Tibial nerve (tissue), 4 donors: ENCODE results near the gene MBOAT7. TPM values are rescaled to one million over a fixed set of nuclear protein-coding genes. Genes with fewer than 3 reads are reported as not detected.
A peak's percentile ranks its signal among the peaks of the same experiment; 100 is the strongest.

Source experiments
- DNase-seq, 2 donors: peaks; one replicate each; pipeline ENCODE4 v3.0.0-alpha.2; 2019; ENCODE audit warnings: low spot score in 2 of 2
- H3K27ac ChIP-seq, 4 donors: fragments of 200-600 bp; sonication (generic) in 3 of 4; one replicate each; pipeline ENCODE4 v1.5.1; 2017 to 2019; ENCODE audit warnings: mild to moderate bottlenecking in 1 of 4
- H3K27me3 ChIP-seq, 2 donors: fragments of 200-600 bp; sonication (generic) in 1 of 2; one replicate each; pipeline versions ENCODE4 v1.5.1 to v1.6.0; 2017 to 2019
- H3K36me3 ChIP-seq, 3 donors: fragments of 200-600 bp; sonication (generic); one replicate each; pipeline ENCODE4 v1.5.1; 2018 to 2019
- H3K4me1 ChIP-seq, 4 donors: fragments of 200-600 bp; sonication (generic) in 3 of 4; one replicate each; pipeline ENCODE4 v1.5.1; 2017 to 2019
- H3K4me3 ChIP-seq, 4 donors: fragments of 200-600 bp; sonication (generic) in 3 of 4; one replicate each; pipeline ENCODE4 v1.5.1; 2017 to 2019; ENCODE audit warnings: mild to moderate bottlenecking in 1 of 4, moderate library complexity in 1 of 4
- H3K9me3 ChIP-seq, 4 donors: fragments of 200-600 bp; sonication (generic) in 3 of 4; one replicate each; pipeline ENCODE4 v1.5.1; 2017 to 2019
- EP300 ChIP-seq, 2 donors: sonication (generic); formaldehyde crosslinking; IDR thresholded peaks; one replicate each; pipeline ENCODE4 v1.6.1; 2017; ENCODE audit warnings: antibody characterized with exemption in 2 of 2, mild to moderate bottlenecking in 1 of 2
- POLR2A ChIP-seq, 2 donors: fragments of 450-650 bp; IDR thresholded peaks; one replicate each; pipeline ENCODE4 v1.6.1; 2017; ENCODE audit warnings: antibody characterized with exemption in 2 of 2, mild to moderate bottlenecking in 2 of 2, moderate library complexity in 2 of 2
- WGBS, 2 donors: methylation state at CpG; one replicate each; pipeline ENCODE4 v1.1.5; 2018; 5-methylcytosine and 5-hydroxymethylcytosine counted together
- total RNA-seq, 4 donors: library from RNA; depleted of rRNA; stranded (reverse); fragments of >200 nt; gene quantifications; one replicate each; pipeline ENCODE4 v1.1.0, GENCODE V29; 2016
- TF ChIP-seq, protein P1 (sequence below), 5 experiments: fragments of 200-600 bp in 3 of 5; fragments of 450-650 bp in 2 of 5; sonication (generic) in 3 of 5; IDR thresholded peaks; one replicate each; pipeline ENCODE4 v1.5.1; 2016 to 2019; ENCODE audit warnings: antibody characterized with exemption in 5 of 5, mild to moderate bottlenecking in 3 of 5, moderate library complexity in 2 of 5

Gene MBOAT7
- total RNA-seq, 4 donors from 2014 or later, result 45.0 to 94.5 (median 50.2) TPM

DNA sequence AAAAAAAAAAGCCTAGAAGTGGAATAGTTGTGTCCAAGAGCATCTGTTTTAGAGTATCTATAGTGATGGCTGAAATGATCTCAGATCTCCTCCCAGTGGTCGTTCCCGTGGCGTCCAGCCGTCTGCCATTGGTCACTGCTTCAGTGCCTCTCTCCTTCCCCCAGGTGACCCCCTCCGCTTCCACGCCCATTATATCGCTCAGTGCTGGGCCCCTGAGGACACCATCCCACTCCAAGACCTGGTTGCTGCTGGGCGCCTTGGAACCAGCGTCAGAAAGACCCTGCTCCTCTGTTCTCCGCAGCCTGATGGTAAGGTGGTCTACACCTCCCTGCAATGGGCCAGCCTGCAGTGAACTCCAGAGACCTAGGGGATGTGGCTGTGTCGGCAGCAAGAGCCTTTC, 3.6 kb upstream of the MBOAT7 start:
- no peak for DNase-seq
- Histone ChIP-seq H3K4me1 (peaks cover 4 to 26% (median 19%) of the 10 kb centered on the region in 4 donors), H3K9me3 (no peaks in the 10 kb centered on the region), H3K36me3 (peaks cover 0 to 34% (median 7%) of the 10 kb centered on the region in 3 donors), H3K27ac (no peak overlapping the region), H3K27me3 (no peaks in the 10 kb centered on the region), H3K4me3 (no peak overlapping the region)
- WGBS, 2 donors, result 84 to 92% methylated on average over 11 of the region's 11 CpGs
- TF ChIP-seq POLR2A (IDR thresholded peaks at IDR 0.05) (no peak), EP300 (IDR thresholded peaks at IDR 0.05) (no peak)
- TF ChIP-seq, protein P1, sequence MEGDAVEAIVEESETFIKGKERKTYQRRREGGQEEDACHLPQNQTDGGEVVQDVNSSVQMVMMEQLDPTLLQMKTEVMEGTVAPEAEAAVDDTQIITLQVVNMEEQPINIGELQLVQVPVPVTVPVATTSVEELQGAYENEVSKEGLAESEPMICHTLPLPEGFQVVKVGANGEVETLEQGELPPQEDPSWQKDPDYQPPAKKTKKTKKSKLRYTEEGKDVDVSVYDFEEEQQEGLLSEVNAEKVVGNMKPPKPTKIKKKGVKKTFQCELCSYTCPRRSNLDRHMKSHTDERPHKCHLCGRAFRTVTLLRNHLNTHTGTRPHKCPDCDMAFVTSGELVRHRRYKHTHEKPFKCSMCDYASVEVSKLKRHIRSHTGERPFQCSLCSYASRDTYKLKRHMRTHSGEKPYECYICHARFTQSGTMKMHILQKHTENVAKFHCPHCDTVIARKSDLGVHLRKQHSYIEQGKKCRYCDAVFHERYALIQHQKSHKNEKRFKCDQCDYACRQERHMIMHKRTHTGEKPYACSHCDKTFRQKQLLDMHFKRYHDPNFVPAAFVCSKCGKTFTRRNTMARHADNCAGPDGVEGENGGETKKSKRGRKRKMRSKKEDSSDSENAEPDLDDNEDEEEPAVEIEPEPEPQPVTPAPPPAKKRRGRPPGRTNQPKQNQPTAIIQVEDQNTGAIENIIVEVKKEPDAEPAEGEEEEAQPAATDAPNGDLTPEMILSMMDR (IDR thresholded peaks at IDR 0.05), result no peak

DNA sequence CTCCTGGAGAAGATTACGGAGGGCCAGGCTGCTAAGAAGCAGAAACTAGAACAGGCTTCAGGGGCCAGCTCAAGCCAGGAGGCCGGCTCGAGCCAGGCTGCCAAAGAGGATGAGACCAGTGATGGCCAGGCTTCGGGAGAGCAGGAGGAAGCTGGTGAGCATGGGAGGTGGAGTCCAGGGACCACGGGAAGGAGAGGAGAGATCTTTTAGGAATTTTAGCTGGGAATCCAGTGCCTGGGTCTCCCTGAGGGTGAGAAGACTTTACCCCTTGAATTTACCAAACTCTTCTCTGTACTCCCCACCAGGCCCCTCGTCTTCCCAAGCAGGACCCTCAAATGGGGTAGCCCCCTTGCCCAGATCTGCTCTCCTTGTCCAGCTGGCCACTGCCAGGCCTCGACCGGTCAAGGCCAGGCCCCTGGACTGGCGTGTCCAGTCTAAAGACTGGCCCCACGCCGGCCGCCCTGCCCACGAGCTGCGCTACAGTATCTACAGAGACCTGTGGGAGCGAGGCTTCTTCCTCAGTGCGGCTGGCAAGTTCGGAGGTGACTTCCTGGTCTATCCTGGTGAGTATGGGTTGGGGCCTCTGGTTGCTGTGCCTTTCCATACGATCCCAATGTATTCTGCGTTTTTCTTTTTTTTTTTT, 2.6 kb upstream of the MBOAT7 start:
- no peak for DNase-seq
- Histone ChIP-seq H3K36me3 (peaks cover 0 to 28% (median 7%) of the 10 kb centered on the region in 3 donors), H3K27ac (peak overlapping the region; percentile 94 to 99 (median 97)), H3K4me1 (peaks cover 4 to 27% (median 20%) of the 10 kb centered on the region in 4 donors), H3K27me3 (no peaks in the 10 kb centered on the region), H3K9me3 (no peaks in the 10 kb centered on the region), H3K4me3 (peak overlapping the region; percentile 70 to 90 (median 88))
- TF ChIP-seq POLR2A (IDR thresholded peaks at IDR 0.05) (no peak), EP300 (IDR thresholded peaks at IDR 0.05) (no peak)
- TF ChIP-seq, protein P1 (IDR thresholded peaks at IDR 0.05), result no peak
- 63 to 64% methylated on average over 19 of the region's 19 CpGs for WGBS, 2 donors

DNA sequence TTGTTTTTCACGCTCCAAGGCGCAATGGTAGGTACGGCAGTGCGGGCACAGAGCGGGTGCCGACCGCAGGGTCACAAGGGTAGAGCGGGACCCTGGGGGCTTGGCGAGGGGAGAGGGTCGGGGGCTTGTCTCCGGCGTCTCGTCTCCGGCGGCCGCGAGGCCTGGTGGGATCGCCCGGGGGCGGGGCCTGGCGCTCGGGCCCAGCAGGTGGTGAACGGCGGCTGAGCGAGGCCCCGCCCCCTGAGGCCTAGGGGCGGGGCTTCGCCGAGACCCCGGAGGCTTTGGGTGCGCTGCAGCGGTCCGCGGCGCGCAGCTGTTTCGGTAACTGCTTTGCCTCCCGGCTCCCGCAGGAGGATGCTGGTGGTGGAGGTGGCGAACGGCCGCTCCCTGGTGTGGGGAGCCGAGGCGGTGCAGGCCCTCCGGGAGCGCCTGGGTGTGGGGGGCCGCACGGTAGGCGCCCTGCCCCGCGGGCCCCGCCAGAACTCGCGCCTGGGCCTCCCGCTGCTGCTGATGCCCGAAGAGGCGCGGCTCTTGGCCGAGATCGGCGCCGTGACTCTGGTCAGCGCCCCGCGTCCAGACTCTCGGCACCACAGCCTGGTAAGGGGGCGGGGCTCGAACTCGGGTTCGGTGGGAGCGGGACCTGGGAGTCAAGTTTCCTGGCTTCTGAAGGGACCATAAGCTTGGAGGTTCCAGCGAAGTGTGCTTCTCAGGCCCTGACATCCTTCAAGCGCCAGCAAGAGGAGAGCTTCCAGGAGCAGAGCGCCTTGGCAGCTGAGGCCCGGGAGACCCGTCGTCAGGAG, 1.8 kb upstream of the MBOAT7 start, which contains the start of gene TSEN34:
TSEN34 (plus strand) TSS at position 298 of the 800 bp plus-strand sequence; CDS start at position 355, 57 bp downstream.
- DNase-seq, result peak; percentile 71 to 76
- TF ChIP-seq, protein P1 (IDR thresholded peaks at IDR 0.05), result no peak
- TF ChIP-seq EP300 (IDR thresholded peaks at IDR 0.05) (peak in 1 of 2 donors; percentile 79), POLR2A (IDR thresholded peaks at IDR 0.05) (peak; percentile 36 to 66)
- H3K4me3 ChIP-seq, result peak within 1 kb of the TSS; percentile 70 to 90 (median 88)
- no peaks in the 10 kb centered on the region for H3K9me3 ChIP-seq
- peak within 1 kb of the TSS; percentile 94 to 99 (median 97) for H3K27ac ChIP-seq
- H3K36me3 ChIP-seq, result peaks cover 0 to 32% (median 7%) of the 10 kb centered on the region in 3 donors
- 0 to 1% methylated on average over 12 to 57 of the region's 77 CpGs for WGBS, 2 donors
- H3K4me1 ChIP-seq, result peaks cover 4 to 27% (median 20%) of the 10 kb centered on the region in 4 donors
- H3K27me3 ChIP-seq, result no peaks in the 10 kb centered on the region

DNA sequence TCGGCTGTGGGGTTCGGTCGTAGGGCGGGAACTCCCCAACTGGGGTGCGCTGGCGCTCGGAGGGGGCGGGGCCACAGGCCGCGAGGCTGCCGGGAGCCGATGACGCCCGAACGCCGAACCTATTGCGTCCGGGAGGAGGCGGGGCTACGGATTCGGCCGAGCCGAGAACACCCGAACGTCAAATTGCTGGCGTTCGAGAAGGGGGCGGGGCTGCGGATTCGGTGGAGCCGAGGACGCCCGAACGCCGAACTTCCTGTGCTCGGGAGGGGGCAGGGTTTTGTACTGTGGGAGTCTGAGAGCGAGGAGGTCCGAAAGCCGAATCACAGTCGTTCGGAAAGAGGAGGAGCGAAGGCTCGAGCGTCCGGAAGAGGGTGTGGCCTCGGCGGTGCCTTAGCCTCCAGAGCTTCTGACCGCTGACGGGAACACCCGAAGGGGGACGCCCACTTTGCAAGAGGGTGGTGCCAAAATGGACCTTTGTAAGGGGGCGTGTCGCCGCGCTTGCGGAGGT, 1.2 kb upstream of the MBOAT7 start:
- peak; percentile 99 to 100 for DNase-seq
- TF ChIP-seq EP300 (IDR thresholded peaks at IDR 0.05), result peak in 1 of 2 donors; percentile 98
- TF ChIP-seq POLR2A (IDR thresholded peaks at IDR 0.05), result no peak
- TF ChIP-seq, protein P1 (IDR thresholded peaks at IDR 0.05), result no peak
- H3K27me3 ChIP-seq, result no peaks in the 10 kb centered on the region

More for the DNA sequence above, 1.2 kb upstream of the MBOAT7 start:
- Histone ChIP-seq H3K4me3 (peak overlapping the region; percentile 70 to 90 (median 88)), H3K27ac (peak overlapping the region; percentile 94 to 99 (median 97)), H3K9me3 (no peaks in the 10 kb centered on the region), H3K36me3 (peaks cover 0 to 34% (median 7%) of the 10 kb centered on the region in 3 donors), H3K4me1 (peaks cover 4 to 27% (median 20%) of the 10 kb centered on the region in 4 donors)
- whole genome bisulfite sequencing, 2 donors, result 0% methylated on average over 49 of the region's 56 CpGs
